Occipital lobe (tissue), 2 donors: ENCODE measurements around the gene ADAMTS3. TPM values are rescaled to one million over a fixed set of nuclear protein-coding genes. Genes with fewer than 3 reads are reported as not detected.
A peak's percentile ranks its signal among the peaks of the same experiment; 100 is the strongest.

Experiments used
- DNase-seq: peaks from one replicate; lab custom pipeline; 2025; lab: John Stamatoyannopoulos, UW
- total RNA-seq: library from RNA; depleted of rRNA; stranded (reverse); fragments of >200 nt; gene quantifications from one replicate; pipeline ENCODE4 v1.2.3, GENCODE V29; 2014

ADAMTS3 gene
- total RNA-seq, 1 donor from 2014 or later = 21.5 TPM

- no peak for DNase-seq
These were observed 217.5 kb downstream of the ADAMTS3 start for GRCh38 chr4:72351521-72351920.

DNA sequence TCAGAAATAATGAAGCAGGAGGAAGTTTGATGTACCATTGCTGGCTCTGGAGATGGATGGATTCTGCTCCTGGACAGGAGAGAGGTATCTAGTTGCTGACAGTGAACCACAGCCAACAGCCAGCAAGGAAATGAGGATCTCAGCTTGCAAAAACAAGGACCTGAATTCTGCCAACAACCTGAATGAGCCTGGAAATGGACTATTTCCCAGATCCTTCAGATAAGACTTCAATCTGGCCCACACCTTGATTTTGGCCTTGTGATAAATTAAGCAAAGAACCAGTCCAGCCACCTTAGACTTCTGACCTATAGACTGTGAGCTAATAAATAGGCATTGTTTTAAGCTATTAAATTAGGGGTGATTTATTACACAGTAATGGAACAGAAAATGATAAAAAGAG lies 220.3 kb downstream of the ADAMTS3 start:
- DNase-seq = no peak

GRCh38 chr4:72344418-72344817 lies 224.6 kb downstream of the ADAMTS3 start:
- DNase-seq = no peak

GRCh38 chr4:72341432-72341820 lies 227.6 kb downstream of the ADAMTS3 start:
- no peak for DNase-seq

GRCh38 chr4:72340803-72341431 lies 228.1 kb downstream of the ADAMTS3 start:
- DNase-seq = no peak

DNA sequence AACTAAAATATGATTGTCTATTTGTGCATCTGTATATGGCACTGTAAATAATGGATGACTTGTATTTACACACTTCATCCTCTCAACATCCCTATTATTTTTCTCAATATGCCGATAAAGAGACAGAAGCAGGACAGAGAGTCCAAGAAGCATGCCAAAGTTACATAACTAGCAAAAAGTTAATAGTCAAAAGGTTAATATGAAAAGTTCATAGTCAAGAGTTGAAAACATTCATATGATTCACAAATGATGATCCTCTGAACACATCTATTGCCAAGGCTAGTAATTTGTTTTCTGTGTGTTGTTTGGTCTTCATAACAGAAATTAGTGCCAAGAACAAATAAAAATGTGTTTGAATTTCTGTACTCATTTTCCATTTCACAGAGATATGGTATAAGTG lies 231.0 kb downstream of the ADAMTS3 start:
- DNase-seq = no peak

DNA sequence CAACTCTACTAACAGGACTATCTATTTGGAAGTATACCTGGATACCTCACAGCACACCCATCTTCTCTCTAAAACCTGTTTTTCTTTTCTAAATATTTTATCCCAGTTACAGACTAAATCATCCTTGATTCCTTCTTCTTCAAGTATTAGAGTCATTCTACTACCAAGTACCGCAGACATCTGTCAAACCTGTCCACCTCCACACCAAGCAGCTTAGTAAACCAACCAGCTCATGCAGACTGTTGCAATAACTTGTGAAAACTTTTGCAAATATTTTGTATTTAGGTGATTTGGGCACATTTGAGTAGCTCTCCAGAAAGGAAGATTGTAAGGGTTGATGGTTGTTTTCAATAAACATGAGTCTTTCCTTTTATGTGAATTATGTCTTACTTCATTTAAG lies 238.6 kb downstream of the ADAMTS3 start:
- no peak for DNase-seq

DNA sequence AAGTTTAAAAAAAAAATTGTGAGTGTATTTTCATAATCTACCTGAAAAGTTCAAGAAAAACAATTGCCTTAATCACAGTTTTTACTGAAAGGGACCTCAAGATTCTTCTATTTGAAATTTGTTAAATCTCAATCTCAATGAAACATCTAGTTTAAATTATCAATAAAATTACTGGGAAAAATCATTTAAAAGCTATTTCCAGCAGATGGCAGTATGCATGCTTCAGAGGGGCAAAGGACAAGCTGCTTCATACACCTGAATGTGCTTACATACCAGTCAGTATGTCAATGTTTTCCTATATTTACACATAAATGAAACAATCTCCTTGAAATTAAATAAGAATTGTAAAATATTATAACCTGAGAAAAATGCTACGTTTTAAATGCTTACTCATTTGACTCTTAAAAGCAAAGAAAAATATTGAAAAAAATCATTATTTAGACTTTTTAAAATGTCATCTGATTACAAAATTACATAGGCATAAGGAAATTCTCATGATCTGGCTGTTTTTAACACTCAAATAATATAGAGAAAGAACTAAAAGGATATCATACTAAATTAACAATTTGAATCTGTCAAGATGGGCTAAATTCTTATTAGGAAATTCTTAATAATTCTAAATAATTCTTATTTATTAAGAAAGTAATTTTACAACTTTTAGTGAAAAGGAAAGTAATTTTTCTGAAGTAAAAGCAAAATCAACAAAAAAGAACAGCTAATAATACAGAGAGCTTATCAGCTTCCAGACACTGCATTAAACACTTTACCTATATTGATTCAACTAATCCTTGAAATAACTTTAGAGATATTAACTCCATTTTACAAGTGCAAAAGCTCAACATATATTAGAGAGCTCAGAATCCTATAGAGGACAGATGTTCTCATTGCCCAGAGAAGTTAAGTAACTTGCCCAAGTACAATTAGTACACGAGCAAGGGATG lies 242.1 kb downstream of the ADAMTS3 start:
- DNase-seq = no peak

DNA sequence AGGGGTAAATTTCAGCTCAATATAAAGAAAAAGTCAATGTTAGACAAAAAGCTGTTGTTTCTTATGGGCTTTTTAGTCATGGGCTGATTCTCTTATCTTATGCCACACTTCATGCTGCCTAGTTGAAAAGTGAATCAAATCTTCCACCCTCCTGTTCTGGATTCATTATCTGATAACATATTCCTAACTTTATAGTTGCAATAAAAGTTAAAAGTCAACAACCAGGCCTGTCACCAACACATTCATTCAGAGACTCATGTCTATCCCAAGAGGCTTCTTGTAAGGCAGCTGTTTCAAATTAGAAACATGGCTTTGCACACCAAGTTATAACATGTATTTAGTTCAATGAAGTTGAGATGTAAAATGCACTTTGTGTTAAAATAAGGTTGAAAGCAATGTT lies 243.8 kb downstream of the ADAMTS3 start:
- DNase-seq = no peak

DNA sequence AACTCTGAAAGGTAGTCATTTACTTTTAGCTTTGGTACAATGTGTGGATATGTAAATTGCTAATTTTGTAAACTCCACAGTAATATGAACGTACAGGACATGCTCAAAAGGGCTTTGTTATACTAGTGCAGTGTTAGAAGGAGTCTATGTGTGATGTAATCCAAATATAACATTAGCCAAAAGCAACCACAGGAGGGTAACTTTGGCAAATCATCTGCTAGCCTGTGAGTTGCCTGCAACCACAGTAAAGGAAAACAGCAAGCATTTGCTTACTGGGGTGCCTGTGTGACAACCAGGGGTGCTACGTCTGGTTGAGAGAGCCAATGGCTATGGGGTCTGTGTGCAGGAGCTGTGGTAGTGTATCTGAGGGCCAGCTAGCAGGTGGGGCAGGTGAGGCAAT lies 245.8 kb downstream of the ADAMTS3 start:
- no peak for DNase-seq

DNA sequence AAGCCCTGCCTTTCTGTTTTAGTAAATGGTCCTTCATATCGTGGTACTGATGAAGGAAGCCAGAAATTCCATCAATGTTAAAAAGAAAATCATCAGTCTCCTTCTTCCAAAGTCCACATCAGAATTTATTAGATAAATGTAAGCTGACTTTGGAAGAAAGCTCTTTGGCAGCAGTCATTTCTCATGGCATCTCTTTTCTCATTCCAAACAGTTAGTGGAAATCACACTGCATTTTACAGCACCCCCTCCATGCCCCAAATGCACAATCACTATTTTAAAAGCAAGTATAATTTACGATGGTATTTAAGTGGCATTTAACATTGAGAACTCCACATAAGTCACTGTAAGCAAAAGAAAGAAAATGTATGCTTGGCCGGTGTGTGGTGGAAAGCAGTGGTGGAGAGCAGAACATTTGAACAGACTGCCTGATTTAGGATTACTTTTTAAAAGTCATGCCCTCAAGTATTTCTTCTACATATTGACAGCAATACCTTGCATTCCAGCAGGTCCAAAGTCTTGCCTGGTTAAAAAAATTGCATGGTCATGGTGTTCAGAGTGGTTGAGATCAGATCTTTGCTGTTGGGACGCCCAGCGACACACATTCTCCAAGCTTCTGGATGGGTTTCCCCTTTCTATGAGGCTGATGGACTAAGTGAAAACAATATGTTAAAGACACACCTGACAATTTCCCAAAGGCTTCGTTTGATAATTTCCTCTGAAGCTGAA lies 248.6 kb downstream of the ADAMTS3 start:
- DNase-seq = no peak

DNA sequence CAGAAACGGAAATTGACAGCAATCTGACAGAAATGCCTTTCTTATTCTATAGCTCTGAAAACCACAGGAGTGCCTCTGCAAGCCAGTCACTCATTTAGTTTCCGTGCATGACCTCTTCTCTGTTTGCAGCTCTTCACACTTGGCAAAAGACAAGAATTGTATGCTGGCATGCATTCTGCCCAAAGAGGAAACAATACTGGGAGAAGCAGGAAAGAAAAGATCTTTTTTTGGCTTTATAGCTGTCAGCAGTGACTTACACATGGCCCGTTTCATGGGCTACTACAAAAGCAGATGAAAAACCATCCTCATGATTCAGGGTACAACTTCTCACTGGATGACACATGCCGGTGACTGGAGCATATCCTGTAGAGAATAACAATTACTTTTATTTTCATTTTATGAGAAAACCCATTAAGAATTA lies 249.4 kb downstream of the ADAMTS3 start:
- DNase-seq = no peak

DNA sequence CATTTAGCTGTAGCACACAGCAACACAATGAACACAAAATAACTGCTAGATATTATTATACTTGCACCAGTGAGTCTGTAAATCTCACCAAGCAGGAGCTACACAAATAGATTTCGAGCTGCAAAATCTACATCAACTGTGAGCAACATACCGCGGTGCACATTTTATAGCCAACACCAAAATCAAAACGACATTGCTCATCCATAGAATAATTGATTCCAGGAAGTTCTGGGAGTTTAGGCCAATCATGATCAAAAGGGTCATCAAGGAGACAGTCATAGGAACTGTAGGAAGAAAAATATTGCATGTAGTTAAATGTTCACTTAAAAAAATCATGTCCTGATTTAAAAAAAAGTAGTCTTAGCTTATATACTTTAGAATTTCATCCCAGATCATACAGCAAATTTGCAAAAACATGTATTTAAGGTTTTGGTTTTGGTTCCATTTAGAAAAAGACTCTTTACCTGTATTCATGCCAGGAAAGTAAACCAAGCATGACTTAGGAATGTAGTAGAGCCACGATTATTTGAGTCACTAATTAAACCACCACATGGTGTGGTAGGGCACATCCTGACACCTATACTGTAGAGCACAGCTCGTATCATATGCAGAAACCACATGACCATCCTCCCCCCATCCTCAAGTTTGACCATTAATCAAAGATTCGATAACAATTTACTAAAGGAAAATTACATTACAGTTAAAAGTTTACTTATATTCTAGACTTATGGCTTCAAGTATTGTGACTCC lies 250.4 kb downstream of the ADAMTS3 start:
- no peak for DNase-seq

DNA sequence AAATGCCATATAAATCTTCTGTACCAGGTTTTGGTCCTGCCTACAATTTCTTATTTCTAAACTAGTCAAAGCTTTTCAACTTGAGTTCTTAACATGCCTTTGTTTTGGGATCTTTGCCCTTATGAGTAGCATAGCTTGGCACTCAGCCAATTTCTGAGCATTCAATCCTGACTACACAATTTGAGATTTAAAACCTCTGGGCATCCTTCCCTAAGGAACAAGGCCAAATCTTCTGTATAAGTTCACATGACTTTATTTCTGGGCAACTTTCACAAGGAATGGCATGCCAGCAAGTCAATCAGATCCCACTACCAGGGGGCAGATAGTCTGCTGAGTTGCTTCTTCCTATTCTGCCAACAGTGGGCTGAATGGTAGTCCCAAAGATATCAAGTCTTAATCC lies 254.2 kb downstream of the ADAMTS3 start:
- no peak for DNase-seq

GRCh38 chr4:72313121-72313520 lies 255.9 kb downstream of the ADAMTS3 start:
- no peak for DNase-seq

DNA sequence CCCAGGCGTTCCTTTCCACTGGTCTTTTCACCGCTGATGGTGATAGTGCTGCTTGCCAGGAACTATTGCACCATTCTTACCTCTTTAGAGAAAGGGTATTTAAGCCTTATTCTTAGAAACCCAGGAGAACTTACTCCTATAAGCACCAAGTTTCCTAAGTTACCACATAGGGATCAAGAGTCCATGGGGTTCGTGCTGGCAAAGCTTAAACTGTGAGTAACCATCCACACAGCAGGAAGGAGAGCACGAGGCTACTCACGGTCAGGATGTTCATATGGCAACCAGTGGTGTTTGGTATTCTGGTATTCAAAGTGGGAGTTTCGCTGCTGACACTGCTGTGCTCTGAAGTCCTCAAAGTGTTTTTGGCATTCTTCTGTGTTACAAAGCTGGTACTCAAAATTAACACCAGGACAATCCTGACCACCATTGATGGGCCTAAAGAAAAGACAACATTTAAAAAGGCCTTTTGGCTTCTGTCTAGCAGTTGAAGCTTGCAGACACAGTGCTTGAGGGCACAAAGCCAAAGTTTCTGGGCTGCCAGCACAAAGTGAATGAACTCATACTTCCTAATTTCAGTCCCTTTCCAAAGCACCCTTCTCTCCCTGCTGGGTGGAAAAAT lies 256.9 kb downstream of the ADAMTS3 start:
- DNase-seq = peak; percentile 45

DNA sequence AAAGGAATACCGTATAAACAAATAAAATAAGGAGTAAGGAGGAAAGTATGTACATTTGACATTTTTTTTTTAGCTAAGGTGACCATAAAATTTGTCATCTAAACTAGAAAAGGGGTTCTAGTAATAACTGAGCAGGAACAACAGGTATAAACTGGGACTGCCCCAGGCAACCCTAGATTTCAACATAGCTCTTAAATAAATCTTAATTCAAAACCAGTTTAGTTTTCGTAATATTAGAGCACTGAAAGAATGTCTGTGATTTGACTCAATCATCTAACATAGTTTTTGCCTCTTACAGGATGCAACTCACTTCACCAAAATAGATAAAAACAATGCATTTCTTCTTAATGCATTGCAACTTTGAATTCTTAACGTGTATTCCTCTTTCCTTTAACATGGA lies 257.7 kb downstream of the ADAMTS3 start:
- DNase-seq = no peak

GRCh38 chr4:72305620-72306019 lies 263.4 kb downstream of the ADAMTS3 start:
- no peak for DNase-seq

DNA sequence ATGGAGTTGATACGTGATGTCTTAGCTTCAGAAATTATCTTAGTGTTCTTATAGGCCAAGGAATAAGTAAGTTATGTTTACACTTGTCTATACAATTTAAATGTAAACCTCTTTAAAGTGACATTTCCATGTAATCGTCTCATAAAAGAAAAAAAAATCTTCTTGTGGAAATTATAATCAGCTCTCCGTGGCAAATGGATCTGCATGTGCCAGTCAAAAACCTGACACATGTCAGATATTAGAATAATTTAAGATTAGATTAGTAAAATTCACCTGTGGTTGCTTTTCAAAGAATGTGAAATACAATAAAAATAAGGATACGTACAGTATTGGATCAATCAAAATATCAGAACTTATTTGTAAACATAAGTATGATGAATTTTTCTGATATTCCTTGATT lies 263.9 kb downstream of the ADAMTS3 start:
- DNase-seq = no peak

DNA sequence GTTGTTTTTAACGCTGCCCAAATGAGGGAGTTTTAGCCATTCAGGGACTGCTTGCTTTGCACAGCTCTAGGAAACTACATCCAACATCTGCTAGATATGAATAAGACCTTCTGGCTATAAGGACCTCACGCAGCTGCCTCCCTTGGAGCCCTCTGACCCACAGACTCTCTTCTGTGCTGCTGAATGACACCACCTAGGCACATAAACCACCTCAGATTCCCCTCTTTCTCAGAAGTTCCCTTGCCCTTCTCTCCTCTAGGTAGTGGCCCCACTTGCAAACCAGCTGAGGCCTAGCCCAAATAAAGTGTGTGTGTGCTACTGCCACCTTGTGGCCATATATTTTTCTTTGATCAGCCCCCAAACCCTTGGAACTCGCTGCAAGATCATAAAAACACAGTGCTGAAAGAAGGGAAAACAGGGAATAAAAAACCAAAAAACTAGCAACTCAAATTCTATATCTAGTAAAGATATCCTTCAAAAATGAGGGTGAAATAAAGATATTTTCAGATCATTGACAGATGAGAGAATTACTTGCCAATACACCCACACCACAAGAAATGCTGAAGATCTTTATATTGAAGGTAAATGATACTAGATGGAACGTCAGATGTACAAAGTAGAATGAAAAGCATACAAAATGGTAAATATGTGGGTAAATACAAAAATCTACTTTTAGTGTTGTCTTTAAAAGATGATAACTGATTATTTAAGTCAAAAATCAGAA lies 265.9 kb downstream of the ADAMTS3 start:
- peak; percentile 5 for DNase-seq
